OCI-LY1 (cell line): ENCODE data around the gene ASCL1.

Source experiments
- H2AFZ ChIP-seq: fragments of 200-600 bp; sonication (generic), shearing (Covaris generic); 2 replicates; pipeline ENCODE4 v1.6.0; 2014; ENCODE audit warnings: antibody characterized with exemption, mild to moderate bottlenecking, low read length
- H3F3A ChIP-seq: fragments of 200-600 bp; sonication (generic), shearing (Covaris generic); 2 replicates; pipeline ENCODE4 v1.6.0; 2014; ENCODE audit warnings: mild to moderate bottlenecking, antibody characterized with exemption, low read length, moderate library complexity; ENCODE audit not compliant: insufficient read depth
- H3K27ac ChIP-seq: fragments of 200-600 bp; sonication (generic); 2 replicates; pipeline ENCODE4 v1.5.1; 2014; ENCODE audit warnings: low read length, mixed run types, mild to moderate bottlenecking, low read depth; ENCODE audit not compliant: poor library complexity, severe bottlenecking
- H3K27me3 ChIP-seq: fragments of 200-600 bp; sonication (generic); 2 replicates; pipeline ENCODE4 v1.6.0; 2014; ENCODE audit warnings: antibody characterized with exemption, mild to moderate bottlenecking, low read length, moderate library complexity; ENCODE audit not compliant: insufficient read depth
- H3K36me3 ChIP-seq: fragments of 200-600 bp; sonication (generic); 2 replicates; pipeline ENCODE4 v1.6.1; 2014; ENCODE audit warnings: mild to moderate bottlenecking, antibody characterized with exemption, low read length, moderate library complexity, mixed read lengths; ENCODE audit not compliant: insufficient read depth
- H3K4me1 ChIP-seq: fragments of 200-600 bp; sonication (generic); 2 replicates; pipeline ENCODE4 v1.5.1; 2014; ENCODE audit warnings: mild to moderate bottlenecking, low read length, moderate library complexity; ENCODE audit not compliant: insufficient read depth, severe bottlenecking
- H3K4me2 ChIP-seq: fragments of 200-600 bp; sonication (generic), shearing (Covaris generic); 2 replicates; pipeline ENCODE4 v1.6.1; 2014; ENCODE audit warnings: low read length
- H3K4me3 ChIP-seq: fragments of 200-600 bp; sonication (generic); 2 replicates; pipeline ENCODE4 v1.5.1; 2014; ENCODE audit warnings: low read length, low read depth, mild to moderate bottlenecking, mixed read lengths; ENCODE audit not compliant: poor library complexity, severe bottlenecking
- H3K79me2 ChIP-seq: fragments of 200-600 bp; shearing (Covaris generic); 2 replicates; pipeline ENCODE4 v1.6.1; 2016; ENCODE audit warnings: mixed run types, low read length, mixed read lengths; ENCODE audit not compliant: insufficient read depth
- H3K9ac ChIP-seq: fragments of 200-600 bp; sonication (generic), shearing (Covaris generic); 2 replicates; pipeline ENCODE4 v1.6.1; 2014; ENCODE audit warnings: mild to moderate bottlenecking, low read length, mixed read lengths
- H3K9me2 ChIP-seq: fragments of 200-600 bp; sonication (generic), shearing (Covaris generic); 2 replicates; pipeline ENCODE4 v1.6.1; 2014; ENCODE audit warnings: low read depth, mild to moderate bottlenecking, low read length, mixed read lengths
- H3K9me3 ChIP-seq: fragments of 200-600 bp; shearing (Covaris generic); 2 replicates; pipeline ENCODE4 v1.6.1; 2014; ENCODE audit warnings: low read length, mixed read lengths
- H4K20me1 ChIP-seq: fragments of 200-600 bp; sonication (generic), shearing (Covaris generic); 2 replicates; pipeline ENCODE4 v1.6.0; 2016; ENCODE audit warnings: mild to moderate bottlenecking, low read length; ENCODE audit not compliant: insufficient read depth
- EZH2 ChIP-seq: fragments of 200-600 bp; sonication (generic), shearing (Covaris generic); IDR thresholded peaks from 2 replicates; pipeline ENCODE4 v1.8.0; 2017; ENCODE audit warnings: borderline replicate concordance, mixed run types, mild to moderate bottlenecking, antibody characterized with exemption, low read length, moderate library complexity, mixed read lengths
- TF ChIP-seq, protein P1 (sequence below): fragments of 200-600 bp; sonication (generic), shearing (Covaris generic); IDR thresholded peaks from 2 replicates; pipeline ENCODE4 v1.5.1; 2017; ENCODE audit warnings: mild to moderate bottlenecking, antibody characterized with exemption, low read length, moderate library complexity, mixed read lengths

The ASCL1 gene

DNA sequence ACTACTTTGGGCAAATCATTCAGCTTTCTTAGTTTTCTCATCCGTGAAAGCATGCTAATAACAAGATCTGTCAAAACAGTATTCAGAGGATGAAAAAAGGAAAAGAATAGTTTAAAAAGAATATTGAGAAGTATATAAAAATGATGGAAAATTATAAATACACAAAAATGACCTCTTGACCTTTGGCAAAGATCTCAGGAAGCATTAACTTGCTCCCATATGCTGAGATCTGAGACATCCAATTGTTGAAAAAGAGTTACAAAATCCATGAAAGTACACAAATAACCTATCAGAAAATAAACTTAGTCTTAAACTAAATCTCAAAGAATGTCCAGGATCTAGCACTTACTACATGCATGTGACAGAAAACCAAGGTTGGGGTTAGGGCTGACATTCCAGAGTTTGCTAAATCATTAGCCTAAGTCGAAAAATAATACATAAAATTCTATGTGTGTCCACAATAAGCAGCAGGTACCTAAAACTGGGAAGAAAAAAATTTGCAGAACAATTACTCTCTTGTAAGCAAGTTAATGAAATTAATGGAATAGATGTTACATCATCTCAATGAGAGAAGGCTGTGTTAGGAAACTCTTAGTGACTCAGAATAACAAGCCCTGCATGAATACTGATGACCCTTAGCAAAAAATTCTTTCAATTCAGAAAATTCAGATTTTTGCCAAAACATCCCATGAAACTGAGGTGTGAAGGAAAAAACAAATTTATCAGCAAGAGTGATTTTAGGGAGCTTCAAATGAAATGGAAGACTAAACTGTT lies 43.8 kb upstream of the ASCL1 start:
- H3K27ac ChIP-seq = no peak overlapping the region
- H3K79me2 ChIP-seq = no peaks in the 10 kb centered on the region
- no peak overlapping the region for H3K4me2 ChIP-seq
- H3F3A ChIP-seq = no peaks in the 10 kb centered on the region
- TF ChIP-seq EZH2 = no peak
- TF ChIP-seq, protein P1, sequence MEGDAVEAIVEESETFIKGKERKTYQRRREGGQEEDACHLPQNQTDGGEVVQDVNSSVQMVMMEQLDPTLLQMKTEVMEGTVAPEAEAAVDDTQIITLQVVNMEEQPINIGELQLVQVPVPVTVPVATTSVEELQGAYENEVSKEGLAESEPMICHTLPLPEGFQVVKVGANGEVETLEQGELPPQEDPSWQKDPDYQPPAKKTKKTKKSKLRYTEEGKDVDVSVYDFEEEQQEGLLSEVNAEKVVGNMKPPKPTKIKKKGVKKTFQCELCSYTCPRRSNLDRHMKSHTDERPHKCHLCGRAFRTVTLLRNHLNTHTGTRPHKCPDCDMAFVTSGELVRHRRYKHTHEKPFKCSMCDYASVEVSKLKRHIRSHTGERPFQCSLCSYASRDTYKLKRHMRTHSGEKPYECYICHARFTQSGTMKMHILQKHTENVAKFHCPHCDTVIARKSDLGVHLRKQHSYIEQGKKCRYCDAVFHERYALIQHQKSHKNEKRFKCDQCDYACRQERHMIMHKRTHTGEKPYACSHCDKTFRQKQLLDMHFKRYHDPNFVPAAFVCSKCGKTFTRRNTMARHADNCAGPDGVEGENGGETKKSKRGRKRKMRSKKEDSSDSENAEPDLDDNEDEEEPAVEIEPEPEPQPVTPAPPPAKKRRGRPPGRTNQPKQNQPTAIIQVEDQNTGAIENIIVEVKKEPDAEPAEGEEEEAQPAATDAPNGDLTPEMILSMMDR = no peak
- H3K9ac ChIP-seq = no peak overlapping the region
- no peaks in the 10 kb centered on the region for H4K20me1 ChIP-seq
- H3K36me3 ChIP-seq = no peaks in the 10 kb centered on the region
- H3K27me3 ChIP-seq = no peaks in the 10 kb centered on the region
- H3K9me2 ChIP-seq = no peaks in the 10 kb centered on the region
- H3K4me3 ChIP-seq = no peak overlapping the region
- H3K9me3 ChIP-seq = no peaks in the 10 kb centered on the region
- H2AFZ ChIP-seq = no peak overlapping the region
- H3K4me1 ChIP-seq = peaks cover 8% of the 10 kb centered on the region

DNA sequence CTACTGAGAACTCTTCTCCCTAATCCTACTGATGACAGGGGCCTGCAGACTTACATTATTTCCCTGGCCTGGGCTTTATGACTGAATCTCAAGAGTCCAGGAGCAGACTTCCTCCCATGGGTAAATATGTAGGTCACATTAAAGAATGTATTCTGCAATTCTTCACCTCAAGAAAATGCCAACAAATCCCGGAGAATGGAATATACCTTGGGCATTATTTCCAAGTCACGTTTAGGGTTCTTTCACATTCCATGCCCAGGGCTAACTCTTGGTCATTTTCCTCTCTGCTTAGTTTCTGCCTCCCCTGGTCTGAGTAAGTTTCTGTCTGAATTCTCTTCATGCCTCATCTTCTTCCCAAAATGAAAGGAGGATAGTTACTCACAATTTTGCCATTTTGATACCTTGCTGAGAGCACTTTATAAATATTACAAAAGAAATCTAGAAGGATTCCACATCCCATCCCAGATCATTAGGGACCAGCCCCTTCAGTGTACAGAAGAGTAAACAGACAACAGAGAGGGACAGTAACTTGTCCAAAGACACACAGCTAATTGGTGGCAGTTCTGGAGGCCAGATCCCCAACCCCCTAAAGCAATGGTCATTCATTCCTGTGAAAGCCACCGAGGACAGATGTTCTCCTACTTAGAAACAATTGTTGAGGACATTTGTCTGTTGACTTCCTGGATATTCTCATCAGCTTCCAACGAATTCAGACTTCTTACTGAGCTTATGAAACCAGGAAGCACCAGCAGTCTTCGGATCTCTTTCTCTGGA lies 41.0 kb upstream of the ASCL1 start:
- Histone ChIP-seq H3K9ac (no peak overlapping the region), H3K4me2 (peak overlapping the region; percentile 64), H2AFZ (no peak overlapping the region)

DNA sequence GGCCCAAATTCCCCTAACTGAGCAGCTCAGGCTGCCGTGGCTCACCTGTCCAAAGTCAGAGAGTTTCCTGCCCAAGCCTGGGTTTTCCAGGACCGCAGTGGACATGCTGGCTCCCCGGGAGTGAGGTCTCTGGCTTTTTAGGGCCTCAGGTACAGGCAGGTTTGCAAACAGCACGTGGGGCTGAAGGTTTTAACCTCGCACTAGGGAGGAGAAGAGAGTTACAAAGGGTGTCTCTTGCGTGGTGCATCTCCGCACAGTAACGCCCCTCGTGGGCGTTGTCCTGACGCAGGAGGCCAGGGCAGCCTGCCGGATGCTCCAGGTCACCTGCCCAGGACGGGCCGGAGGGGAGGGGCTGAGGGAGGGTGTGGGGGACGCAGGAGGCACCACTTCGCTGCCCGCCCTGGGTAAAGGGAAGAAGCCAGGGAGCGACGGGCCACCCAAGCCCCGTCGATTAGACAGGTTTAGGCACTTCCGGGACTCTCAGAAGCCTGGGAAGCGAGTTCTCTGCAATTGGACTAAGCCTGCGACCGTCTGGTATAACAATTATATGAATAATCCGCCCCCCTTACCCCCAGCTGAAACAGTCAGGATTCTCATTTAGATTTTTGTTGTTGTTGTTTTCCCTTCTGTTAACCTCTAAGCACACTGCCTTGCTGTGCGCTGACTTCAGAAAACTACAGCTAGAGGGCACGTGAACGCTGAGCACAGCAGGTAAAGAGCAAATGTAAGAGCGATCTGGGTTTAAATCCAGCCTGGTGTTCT lies 40.3 kb upstream of the ASCL1 start, which contains the start of gene PAH:
TSS of gene PAH (minus strand) at position 219 of the 762 bp plus-strand sequence. CDS start at position 105, 114 bp downstream.
- H3K27ac ChIP-seq = no peak within 1 kb of the TSS
- H3K79me2 ChIP-seq = no peaks in the 10 kb centered on the region
- peak within 1 kb of the TSS; percentile 55 for H3K4me3 ChIP-seq
- no peaks in the 10 kb centered on the region for H3K27me3 ChIP-seq
- peaks cover 8% of the 10 kb centered on the region for H3K4me1 ChIP-seq
- peak within 1 kb of the TSS; percentile 22; the same call in 1 of the 2 replicates for H2AFZ ChIP-seq
- no peak for TF ChIP-seq EZH2
- TF ChIP-seq, protein P1 = peak; percentile 36; the same call in 1 of the 2 replicates
- H3K4me2 ChIP-seq = peak within 1 kb of the TSS; percentile 64
- no peaks in the 10 kb centered on the region for H3K9me2 ChIP-seq
- no peaks in the 10 kb centered on the region for H3F3A ChIP-seq
- H3K36me3 ChIP-seq = no peaks in the 10 kb centered on the region
- peak within 1 kb of the TSS; percentile 11; the same call in 1 of the 2 replicates for H3K9ac ChIP-seq
- H3K9me3 ChIP-seq = no peaks in the 10 kb centered on the region
- H4K20me1 ChIP-seq = no peaks in the 10 kb centered on the region

More for the DNA sequence above, 41.0 kb upstream of the ASCL1 start:
- TF ChIP-seq, protein P1 = no peak
- TF ChIP-seq EZH2 = no peak
- no peaks in the 10 kb centered on the region for H3K79me2 ChIP-seq
- no peaks in the 10 kb centered on the region for H3K27me3 ChIP-seq
- no peaks in the 10 kb centered on the region for H3K9me3 ChIP-seq
- no peaks in the 10 kb centered on the region for H3F3A ChIP-seq
- H3K9me2 ChIP-seq = no peaks in the 10 kb centered on the region
- H4K20me1 ChIP-seq = no peaks in the 10 kb centered on the region
- peak overlapping the region; percentile 55 for H3K4me3 ChIP-seq
- peaks cover 8% of the 10 kb centered on the region for H3K4me1 ChIP-seq
- no peak overlapping the region for H3K27ac ChIP-seq
- no peaks in the 10 kb centered on the region for H3K36me3 ChIP-seq
